Measurements from ENCODE around the gene GINM1.
A peak's percentile ranks its signal among the peaks of the same experiment; 100 is the strongest.

GINM1 gene

GRCh38 chr6:149565527-149566409 lies at the start of gene GINM1:
Gene GINM1, plus strand, starts transcription at chr6:149566375. Its CDS starts 40 bp downstream, at chr6:149566415.
- DNase-seq: peak; percentile 94

- no peak for DNase-seq
Observed at GRCh38 chr6:149529650-149530049, 36.5 kb upstream of the GINM1 start.

- no peak for DNase-seq
Observed at GRCh38 chr6:149534742-149535141, 31.4 kb upstream of the GINM1 start.

GRCh38 chr6:149541139-149541538 lies 25.0 kb upstream of the GINM1 start:
- no peak for DNase-seq

- no peak for DNase-seq
Observed at GRCh38 chr6:149544646-149545257, 21.4 kb upstream of the GINM1 start.

GRCh38 chr6:149545258-149545753 lies 20.9 kb upstream of the GINM1 start:
- peak; percentile 83 for DNase-seq

GRCh38 chr6:149545754-149546471 lies 20.3 kb upstream of the GINM1 start, which contains the start of gene PPIL4:
Gene PPIL4, minus strand, starts transcription at chr6:149546043. Its CDS starts 38 bp downstream, at chr6:149546005.
- DNase-seq: peak; percentile 96

GRCh38 chr6:149551920-149552319 lies 14.3 kb upstream of the GINM1 start:
- DNase-seq: no peak

GRCh38 chr6:149558029-149558428 lies 8.1 kb upstream of the GINM1 start:
- DNase-seq: no peak

GRCh38 chr6:149559389-149559788 lies 6.8 kb upstream of the GINM1 start:
- no peak for DNase-seq

GRCh38 chr6:149560736-149561135 lies 5.4 kb upstream of the GINM1 start:
- no peak for DNase-seq

GRCh38 chr6:149563203-149563927 lies 2.8 kb upstream of the GINM1 start:
- DNase-seq: no peak

- DNase-seq: no peak
Observed at GRCh38 chr6:149563928-149564325, 2.2 kb upstream of the GINM1 start.

- DNase-seq: peak; percentile 43
Observed at GRCh38 chr6:149566410-149567193, 427 bp downstream of the GINM1 start.

GRCh38 chr6:149567194-149567586 lies 1.0 kb downstream of the GINM1 start:
- DNase-seq: no peak

GRCh38 chr6:149567945-149568585 lies 1.9 kb downstream of the GINM1 start:
- DNase-seq: no peak

- DNase-seq: no peak
Observed at GRCh38 chr6:149580880-149581279, 14.7 kb downstream of the GINM1 start.

GRCh38 chr6:149581349-149581748 lies 15.2 kb downstream of the GINM1 start:
- no peak for DNase-seq

GRCh38 chr6:149586149-149586548 lies 20.0 kb downstream of the GINM1 start:
- DNase-seq: no peak

- no peak for DNase-seq
Observed at GRCh38 chr6:149592983-149593382, 26.8 kb downstream of the GINM1 start.

GRCh38 chr6:149593408-149593807 lies 27.2 kb downstream of the GINM1 start:
- no peak for DNase-seq

Measured in CD4-positive, alpha-beta T cell treated with Interferon gamma for 1 hour (primary cell).